Activated CD8-positive, alpha-beta memory T cell treated with anti-CD3 and anti-CD28 coated beads for 48 hours (primary cell): Measurements from ENCODE around the gene PIAS1.

ENCODE experiments used
- DNase-seq, 3 experiments: peaks; one replicate each; pipeline ENCODE4 v3.0.0-alpha.2; 2020; ENCODE audit warnings: low read depth in 2 of 3, low spot score in 2 of 3

The PIAS1 gene

GRCh38 chr15:68175526-68175925 is 121.4 kb downstream of the PIAS1 start:
- DNase-seq, result no peak

- no peak for DNase-seq
These were observed 122.5 kb downstream of the PIAS1 start for GRCh38 chr15:68176601-68177000.

DNA sequence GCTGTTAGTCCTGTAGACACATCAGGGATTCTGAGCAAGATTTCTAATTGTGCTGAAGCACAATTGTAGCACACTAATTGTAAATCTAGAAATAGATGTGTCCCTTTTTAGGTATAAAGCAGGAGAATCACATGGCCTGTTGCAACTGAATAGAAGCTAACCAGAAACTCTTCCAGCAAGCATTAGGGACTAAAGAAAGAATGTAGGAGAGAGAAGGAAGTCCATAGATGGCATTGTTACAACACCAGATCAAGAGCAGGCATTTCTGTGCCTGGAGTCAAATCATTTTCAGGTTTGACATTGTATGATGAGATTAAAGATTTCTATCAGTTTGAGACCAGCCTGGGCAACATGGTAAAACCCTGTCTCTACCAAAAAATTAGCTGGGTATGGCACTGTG is 123.6 kb downstream of the PIAS1 start:
- no peak for DNase-seq

GRCh38 chr15:68183616-68184315 is 129.7 kb downstream of the PIAS1 start:
- DNase-seq, result no peak

GRCh38 chr15:68184616-68185480 is 130.7 kb downstream of the PIAS1 start:
- no peak for DNase-seq

GRCh38 chr15:68186671-68187397 is 132.7 kb downstream of the PIAS1 start:
- DNase-seq, result no peak

GRCh38 chr15:68187559-68187958 is 133.4 kb downstream of the PIAS1 start:
- DNase-seq, result no peak

DNA sequence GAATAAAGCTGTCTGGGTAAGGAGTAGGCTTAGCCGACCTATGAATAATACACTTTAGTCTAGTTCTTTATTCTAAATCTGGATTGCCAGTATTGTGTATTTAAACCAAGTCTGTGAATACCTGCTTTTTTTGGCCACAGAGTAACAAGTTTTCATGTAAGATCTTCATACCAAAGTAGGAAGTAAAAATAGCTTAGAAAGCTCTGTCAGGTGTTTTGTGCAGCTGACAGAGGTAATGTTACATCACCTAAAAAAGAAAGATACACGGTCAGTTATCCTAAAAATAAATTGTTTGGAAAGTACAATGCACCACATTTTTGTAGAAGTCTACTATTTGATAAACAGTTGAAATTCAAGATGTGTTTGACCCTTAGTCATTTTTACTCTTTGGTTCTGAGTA is 134.5 kb downstream of the PIAS1 start:
- no peak for DNase-seq

GRCh38 chr15:68190048-68190447 is 135.9 kb downstream of the PIAS1 start:
- no peak for DNase-seq

DNA sequence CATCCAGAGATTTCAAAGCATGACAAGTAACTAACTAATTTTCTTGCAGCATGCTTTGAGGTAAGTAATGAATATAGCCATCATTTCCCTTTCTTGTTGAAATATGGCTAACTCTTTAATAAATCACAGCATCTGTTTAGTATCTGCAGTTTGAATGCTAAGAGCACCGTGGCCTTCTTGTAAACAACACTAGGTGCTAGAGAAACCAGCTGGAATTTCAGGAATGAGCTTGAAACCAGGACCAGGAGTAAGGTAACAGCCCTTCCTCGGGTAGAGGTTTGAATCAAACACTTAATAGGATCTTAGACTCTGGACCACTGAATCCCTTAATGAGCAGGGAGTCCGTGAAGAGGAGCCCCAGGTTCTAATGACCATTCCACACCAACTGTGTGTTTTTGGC is 137.4 kb downstream of the PIAS1 start:
- no peak for DNase-seq

DNA sequence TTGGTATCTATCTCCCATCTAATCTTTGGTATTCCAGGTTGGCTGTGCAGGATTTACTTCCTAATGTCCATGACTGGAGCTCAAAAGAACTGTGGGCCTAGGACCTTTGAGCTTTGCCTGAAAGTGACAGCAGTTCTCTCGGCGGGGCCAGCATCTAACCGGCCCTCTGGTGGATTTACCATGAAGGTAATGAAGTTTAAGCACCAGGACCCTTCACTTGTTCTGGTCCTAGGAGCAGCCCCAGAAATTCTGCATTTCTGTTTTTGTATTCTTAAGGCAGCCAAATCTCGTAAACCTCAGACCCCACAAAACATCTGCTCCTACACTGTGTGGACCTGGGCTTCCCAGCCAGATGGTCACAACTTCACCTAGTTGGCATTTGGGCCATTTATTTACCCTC is 138.0 kb downstream of the PIAS1 start:
- DNase-seq, result no peak

DNA sequence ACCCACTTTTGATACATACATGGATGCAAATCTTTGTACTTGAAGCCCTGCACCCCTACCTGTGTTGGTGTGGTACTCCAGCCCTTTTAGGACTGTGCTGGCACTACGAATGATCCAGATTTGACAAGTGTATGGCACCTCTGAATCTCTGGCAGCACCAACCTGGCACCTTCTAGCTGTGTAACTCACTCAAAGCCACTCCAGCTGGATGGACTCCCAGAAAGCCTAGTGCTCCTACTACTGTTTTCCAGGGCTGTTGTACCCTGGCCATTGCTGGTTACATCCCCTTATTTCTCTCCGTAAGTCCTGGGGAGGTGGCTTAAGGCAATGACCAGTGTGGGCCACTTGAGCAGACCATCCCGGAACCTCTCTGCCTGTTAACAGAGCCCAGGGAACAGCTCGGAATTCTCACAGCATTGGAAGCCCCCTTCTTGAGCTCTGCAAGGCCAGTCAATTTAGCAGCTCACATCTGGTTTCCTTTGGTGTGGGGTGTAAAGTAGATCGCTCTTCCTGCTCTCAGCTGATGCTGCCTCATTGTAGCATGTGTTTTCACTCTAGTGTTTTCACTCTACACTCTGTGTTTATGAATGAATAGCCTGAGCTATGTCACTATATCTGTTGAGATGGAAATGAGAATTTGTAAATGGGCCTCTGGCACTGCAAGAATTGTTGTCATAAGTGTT is 138.8 kb downstream of the PIAS1 start:
- DNase-seq, result no peak

GRCh38 chr15:68195336-68196112 is 141.4 kb downstream of the PIAS1 start:
- no peak for DNase-seq

- DNase-seq, result no peak
These were observed 142.5 kb downstream of the PIAS1 start for GRCh38 chr15:68196445-68197169.

- DNase-seq, result no peak
These were observed 143.0 kb downstream of the PIAS1 start for GRCh38 chr15:68197170-68197492.

- DNase-seq, result no peak
These were observed 143.7 kb downstream of the PIAS1 start for GRCh38 chr15:68197661-68198437.

DNA sequence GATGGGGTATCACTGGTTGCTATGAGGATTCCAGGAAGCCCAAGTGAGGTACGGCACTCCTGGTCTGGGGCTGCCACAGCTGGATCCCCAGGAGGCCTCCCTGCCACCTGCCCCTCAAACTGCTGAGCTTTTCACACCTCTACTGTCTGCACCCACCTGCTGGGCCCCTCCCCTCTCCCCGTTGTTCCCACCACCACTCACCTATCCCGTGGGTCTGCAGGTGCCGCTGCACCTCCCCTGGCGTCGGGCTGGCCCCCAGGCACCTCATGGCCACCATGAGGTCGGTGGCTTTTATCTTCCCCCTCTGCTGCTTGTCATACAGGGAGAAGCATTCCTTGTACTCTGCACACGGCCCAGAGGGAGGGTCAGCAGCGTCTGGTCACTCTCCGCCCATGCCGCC is 145.2 kb downstream of the PIAS1 start:
- DNase-seq, result no peak

DNA sequence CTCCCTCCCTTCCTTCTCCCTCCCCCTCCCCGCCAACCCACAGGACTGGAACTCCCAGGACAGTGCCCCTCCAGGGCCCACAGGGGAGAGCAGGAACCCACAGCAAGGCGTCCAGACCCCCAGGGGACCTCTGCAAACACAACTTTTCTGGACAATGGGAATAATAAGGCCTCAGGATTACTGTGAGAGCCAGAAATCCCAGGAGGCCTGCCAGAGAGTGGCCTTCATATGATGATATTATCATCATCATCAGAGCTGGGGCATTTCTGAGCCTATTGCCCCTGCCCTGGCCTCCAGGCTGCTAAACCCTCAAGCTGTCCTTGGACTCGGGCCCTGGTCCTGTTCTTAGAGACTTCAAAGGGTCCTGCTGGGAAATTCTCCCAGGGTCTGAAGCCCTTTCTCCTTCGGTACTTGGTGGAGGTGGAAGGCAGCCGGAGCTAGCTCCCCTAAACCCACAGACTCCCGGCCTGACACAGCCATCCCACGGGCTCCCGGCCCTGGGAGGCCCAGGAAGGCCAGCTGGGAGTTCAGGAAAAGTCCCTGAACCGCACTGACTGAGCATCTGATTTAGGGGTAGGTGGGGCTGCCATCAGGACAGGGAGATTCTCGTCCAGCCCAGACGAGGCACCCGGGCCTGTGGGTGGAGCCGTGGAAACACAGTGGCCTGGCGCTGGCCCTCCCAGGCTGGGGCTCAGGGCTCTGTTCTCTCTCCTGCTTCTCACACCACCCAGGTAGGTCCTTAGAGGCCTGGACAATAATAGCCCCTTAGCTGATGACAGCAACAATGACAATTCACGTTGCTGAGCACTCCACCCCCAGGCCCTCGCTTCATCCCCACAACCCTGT is 146.1 kb downstream of the PIAS1 start:
- no peak for DNase-seq
